Umbilical cord (tissue), 2 donors: ENCODE measurements around the gene CFHR2. TPM values are rescaled to one million over a fixed set of nuclear protein-coding genes. Genes with fewer than 3 reads are reported as not detected.

Experiments
- DNase-seq: peaks from one replicate; pipeline ENCODE4 v3.0.0-alpha.2; 2015; ENCODE audit warnings: low spot score
- total RNA-seq: library from RNA; depleted of rRNA; stranded (reverse); fragments of >200 nt; gene quantifications from one replicate; pipeline ENCODE4 v1.2.3, GENCODE V29; 2014; ENCODE audit warnings: low replicate concordance; ENCODE audit not compliant: insufficient read depth

CFHR2 gene
- total RNA-seq, 1 donor from 2014 or later: 4.3 TPM

DNA sequence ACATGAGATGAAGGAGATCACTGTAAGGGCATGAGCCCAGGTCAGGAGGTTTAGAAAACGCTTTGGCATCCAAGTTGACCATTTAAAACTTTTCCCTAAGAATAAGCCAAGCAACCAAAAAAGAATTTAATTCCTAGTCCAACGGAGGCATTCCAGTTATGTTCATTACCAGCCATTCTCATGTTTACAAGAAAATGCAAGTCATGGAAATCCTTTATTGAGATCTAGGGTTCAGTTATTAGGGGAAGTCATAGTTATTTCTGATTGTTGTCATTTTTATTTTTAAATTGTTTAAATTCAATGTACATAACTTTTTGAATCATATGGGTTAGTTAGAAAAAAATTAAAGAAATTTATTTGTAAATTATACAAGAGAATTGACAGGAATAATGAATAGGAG, 58.3 kb downstream of the CFHR2 start:
- DNase-seq: no peak

- no peak for DNase-seq
Observed at GRCh38 chr1:197003132-197003531, 59.6 kb downstream of the CFHR2 start.

GRCh38 chr1:197008861-197009260, 65.3 kb downstream of the CFHR2 start:
- DNase-seq: no peak

Other genes with a start within 250 kb of the CFHR2 start
- gene CFHR3, start 168.9 kb upstream of the CFHR2 start, total RNA-seq: 22.6 TPM
- gene CFHR1, start 124.0 kb upstream of the CFHR2 start, total RNA-seq: 5.5 TPM
- not detected for gene CFHR4, start 55.7 kb upstream of the CFHR2 start, total RNA-seq
- gene CFHR5, start 33.8 kb downstream of the CFHR2 start, total RNA-seq: 0.72 TPM
- gene F13B, start 123.5 kb downstream of the CFHR2 start, total RNA-seq: not detected
- 12.3 TPM for gene ASPM, start 202.9 kb downstream of the CFHR2 start, total RNA-seq